HG02759 (cell line): Measurements from ENCODE around the gene ECHS1.
"Not testable (repeated sequence)": the region's sequence is repeated elsewhere in the genome, so short reads cannot be mapped to it uniquely, and the experiment has no call there.

Experiments
- ATAC-seq: cut with Tn5 transposase; IDR thresholded peaks from one replicate; pipeline ENCODE4 v1.9.1; 2021; ENCODE audit warnings: mild to moderate bottlenecking, moderate library complexity; ENCODE audit not compliant: unreplicated experiment

Gene ECHS1

GRCh38 chr10:133325440-133326222, 47.5 kb downstream of the ECHS1 start:
- no peak for ATAC-seq

- no peak for ATAC-seq
Observed at GRCh38 chr10:133324857-133325260, 48.3 kb downstream of the ECHS1 start.

DNA sequence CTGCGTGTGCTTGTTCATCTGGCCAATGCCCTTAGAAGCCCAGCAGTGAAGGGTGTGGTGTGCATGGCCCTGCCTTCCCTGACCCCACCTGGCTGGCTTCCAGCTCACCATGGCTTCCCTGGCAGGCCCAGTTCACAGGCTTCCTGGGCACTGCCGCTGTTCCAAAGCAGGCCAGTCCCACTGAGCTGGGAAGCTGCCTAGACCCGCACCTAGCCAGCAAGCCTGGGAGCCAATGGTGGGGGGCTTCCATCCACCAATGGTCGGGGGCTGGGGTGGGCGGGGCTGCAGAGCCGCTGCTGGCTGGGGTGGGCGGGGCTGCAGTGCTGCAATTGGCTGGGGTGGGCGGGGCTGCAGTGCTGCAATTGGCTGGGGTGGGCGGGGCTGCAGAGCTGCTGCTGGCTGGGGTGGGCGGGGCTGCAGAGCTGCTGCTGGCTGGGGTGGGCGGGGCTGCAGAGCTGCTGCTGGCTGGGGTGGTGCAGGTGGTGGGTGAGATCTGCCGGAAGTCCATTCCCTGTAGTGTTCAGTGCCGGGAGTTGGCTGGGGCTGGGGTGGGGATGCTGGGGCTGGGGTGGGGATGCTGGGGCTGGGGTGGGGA, 48.9 kb downstream of the ECHS1 start:
- ATAC-seq, result peak; percentile 67

DNA sequence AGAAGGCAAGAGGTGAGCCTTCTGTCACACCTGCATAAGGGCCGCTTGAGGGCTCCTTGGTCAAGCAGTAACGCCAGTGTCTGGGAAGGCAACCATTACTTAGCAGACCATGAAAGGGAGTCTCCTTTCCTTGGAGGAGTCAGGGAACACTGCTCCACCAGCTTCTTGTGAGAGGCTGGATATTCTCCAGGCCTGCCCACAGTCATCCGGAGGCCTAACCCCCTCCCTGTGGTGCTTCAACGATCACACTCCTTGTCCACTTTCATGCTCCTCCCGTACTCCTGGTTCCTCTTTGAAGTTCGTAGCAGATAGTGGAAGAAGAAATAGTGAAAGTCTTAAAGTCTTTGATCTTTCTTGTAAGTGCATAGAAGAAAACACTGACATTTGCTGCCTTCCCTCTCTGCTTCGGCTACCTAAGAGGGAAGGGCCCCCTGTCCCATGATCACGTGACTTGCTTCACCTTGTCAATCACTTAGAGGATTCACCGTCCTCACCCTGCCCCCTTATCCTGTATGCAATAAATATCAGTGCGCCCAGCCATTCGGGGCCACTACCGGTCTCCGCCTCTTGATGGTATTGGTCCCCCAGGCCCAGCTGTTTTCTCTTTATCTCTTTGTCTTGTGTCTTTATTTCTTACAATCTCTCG, 51.0 kb downstream of the ECHS1 start:
- not testable (repeated sequence) for ATAC-seq

GRCh38 chr10:133320852-133321422, 52.2 kb downstream of the ECHS1 start:
- not testable (repeated sequence) for ATAC-seq

DNA sequence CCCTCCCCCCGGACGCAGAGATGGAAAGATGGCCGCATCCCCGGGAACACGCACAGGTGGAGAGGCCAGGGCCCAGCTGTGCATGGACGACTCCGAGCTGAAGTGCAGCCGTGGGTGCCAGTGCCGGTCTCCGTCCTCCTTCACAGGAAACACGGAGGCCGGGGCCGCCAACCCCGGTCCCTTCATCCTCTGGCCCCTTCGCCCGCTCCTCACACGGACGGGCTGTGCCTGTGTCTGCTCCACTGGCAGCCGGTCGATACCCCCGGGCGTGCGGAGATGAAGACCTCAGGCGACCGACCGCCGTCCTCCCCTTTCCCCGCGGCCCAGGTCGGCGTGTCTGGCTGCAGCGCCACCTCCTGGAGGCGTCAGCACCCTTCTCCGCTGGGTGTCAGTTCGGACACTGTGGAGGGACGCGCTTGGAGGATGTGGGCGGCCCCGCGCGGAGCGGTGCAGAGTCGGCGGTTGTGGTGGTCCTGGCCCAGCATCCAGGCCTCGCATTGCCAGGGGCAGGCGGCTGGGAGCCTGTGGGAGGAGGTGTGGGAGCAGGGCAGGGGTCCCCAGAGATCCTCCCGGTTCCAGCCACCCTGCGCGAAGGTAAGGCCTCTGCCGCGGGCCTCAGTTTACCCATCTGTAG, 54.5 kb downstream of the ECHS1 start:
- ATAC-seq, result peak; percentile 81

DNA sequence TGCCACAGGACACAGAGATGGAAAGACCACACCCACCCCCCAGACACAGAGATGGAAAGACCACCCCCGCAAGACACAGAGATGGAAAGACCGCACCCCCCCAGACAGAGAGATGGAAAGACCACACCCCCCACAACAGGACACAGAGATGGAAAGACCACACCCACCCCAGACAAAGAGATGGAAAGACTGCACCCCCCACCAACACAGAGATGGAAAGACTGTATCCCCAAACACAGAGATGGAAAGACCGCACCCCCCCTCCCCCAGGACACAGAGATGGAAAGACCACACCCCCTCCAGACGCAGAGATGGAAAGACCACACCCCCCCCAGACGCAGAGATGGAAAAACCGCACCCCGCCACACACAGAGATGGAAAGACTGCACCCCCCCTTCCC, 56.4 kb downstream of the ECHS1 start:
- no peak for ATAC-seq

GRCh38 chr10:133316266-133316665, 56.9 kb downstream of the ECHS1 start:
- ATAC-seq, result no peak

DNA sequence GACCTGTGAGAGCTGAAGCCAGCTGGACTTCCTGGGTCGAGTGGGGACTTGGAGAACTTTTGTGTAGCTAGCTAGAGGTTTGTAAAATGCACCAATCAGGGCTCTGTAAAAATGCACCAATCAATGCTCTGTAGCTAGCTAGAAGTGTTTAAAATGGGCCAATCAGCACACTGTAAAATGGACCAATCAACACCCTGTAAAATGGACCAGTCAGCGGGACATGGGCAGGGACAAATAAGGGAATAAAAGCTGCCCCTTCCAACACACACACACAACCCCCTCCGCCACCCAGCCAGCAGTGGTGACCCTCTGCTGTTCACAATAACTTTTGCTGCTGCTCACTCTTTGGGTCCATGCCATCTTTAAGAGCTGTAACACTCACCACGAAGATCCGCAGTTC, 57.3 kb downstream of the ECHS1 start:
- no peak for ATAC-seq

- no peak for ATAC-seq
Observed at GRCh38 chr10:133314911-133315310, 58.2 kb downstream of the ECHS1 start.

GRCh38 chr10:133313192-133313591, 60.0 kb downstream of the ECHS1 start:
- ATAC-seq, result no peak

GRCh38 chr10:133312769-133313145, 60.4 kb downstream of the ECHS1 start:
- ATAC-seq, result no peak
